Measurements from ENCODE around the gene MAD2L2. TPM values are rescaled to one million over a fixed set of nuclear protein-coding genes. Genes with fewer than 3 reads are reported as not detected.

The MAD2L2 gene
- total and polyA plus RNA-seq, 2 donors (not counting 1 experiment from before 2014, with no cell fraction given) = 35.0 to 48.9 TPM

DNA sequence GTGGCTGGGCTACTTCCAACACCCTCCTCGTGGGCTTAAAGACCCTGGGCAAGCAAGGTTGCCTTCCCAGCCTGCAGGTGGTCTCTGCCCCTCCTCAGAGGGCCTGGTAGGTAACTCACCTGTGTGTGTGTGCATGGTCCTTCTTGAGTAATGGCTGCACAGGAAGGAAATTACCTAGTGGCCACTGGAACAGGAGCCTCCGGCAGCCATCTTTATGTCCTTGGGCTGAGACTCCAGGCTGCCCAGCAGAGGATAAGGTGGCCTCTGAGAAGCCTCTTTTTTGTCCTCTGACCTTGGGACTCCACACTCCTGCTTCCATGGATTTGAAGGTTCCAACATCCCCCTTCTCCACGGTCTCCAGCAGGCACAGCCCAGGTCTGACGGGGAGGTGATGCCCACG, 30.5 kb upstream of the MAD2L2 start:
- Histone ChIP-seq H3K4me2 (ENCODE audit: extremely low read depth, insufficient read depth, low read length) (no peak overlapping the region), H3K9me3 (ENCODE audit: control insufficient read depth, insufficient read depth, low read depth, low read length) (no peaks in the 10 kb centered on the region), H3K36me3 (ENCODE audit: control insufficient read depth, insufficient read depth, low read length) (no peaks in the 10 kb centered on the region), H2AFZ (ENCODE audit: low read length) (no peak overlapping the region), H3K79me2 (ENCODE audit: control insufficient read depth, insufficient read depth, low read length) (no peaks in the 10 kb centered on the region), H3K4me1 (ENCODE audit: control insufficient read depth, extremely low read depth, insufficient read depth, low read length) (no peaks in the 10 kb centered on the region), H3K27me3 (ENCODE audit: control insufficient read depth, insufficient read depth, low read length) (no peaks in the 10 kb centered on the region), H3K9ac (ENCODE audit: insufficient read depth, low read length) (no peak overlapping the region), H3K27ac (ENCODE audit: insufficient read depth, low read length) (no peak overlapping the region), H3K4me3 (replicated peaks in 1 of 4; ENCODE audit: control extremely low read depth in 1 of 4, insufficient read depth in 1 of 4, low read depth in 3 of 4, low read length in 4 of 4) (no peak overlapping the region), H4K20me1 (ENCODE audit: control insufficient read depth, extremely low read depth, insufficient read depth, low read length) (no peaks in the 10 kb centered on the region)
- TF ChIP-seq EZH2 (IDR thresholded peaks at IDR 0.05; ENCODE audit: low read length, missing control alignments) = no peak
- TF ChIP-seq, protein P1, sequence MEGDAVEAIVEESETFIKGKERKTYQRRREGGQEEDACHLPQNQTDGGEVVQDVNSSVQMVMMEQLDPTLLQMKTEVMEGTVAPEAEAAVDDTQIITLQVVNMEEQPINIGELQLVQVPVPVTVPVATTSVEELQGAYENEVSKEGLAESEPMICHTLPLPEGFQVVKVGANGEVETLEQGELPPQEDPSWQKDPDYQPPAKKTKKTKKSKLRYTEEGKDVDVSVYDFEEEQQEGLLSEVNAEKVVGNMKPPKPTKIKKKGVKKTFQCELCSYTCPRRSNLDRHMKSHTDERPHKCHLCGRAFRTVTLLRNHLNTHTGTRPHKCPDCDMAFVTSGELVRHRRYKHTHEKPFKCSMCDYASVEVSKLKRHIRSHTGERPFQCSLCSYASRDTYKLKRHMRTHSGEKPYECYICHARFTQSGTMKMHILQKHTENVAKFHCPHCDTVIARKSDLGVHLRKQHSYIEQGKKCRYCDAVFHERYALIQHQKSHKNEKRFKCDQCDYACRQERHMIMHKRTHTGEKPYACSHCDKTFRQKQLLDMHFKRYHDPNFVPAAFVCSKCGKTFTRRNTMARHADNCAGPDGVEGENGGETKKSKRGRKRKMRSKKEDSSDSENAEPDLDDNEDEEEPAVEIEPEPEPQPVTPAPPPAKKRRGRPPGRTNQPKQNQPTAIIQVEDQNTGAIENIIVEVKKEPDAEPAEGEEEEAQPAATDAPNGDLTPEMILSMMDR (conservative IDR thresholded peaks at IDR 0.05 in 1 of 2, IDR thresholded peaks at IDR 0.05 in 1 of 2; ENCODE audit: low read depth in 1 of 2, low read length in 2 of 2) = no peak
- DNase-seq (ENCODE audit: low read depth in 2 of 2) = no peak

DNA sequence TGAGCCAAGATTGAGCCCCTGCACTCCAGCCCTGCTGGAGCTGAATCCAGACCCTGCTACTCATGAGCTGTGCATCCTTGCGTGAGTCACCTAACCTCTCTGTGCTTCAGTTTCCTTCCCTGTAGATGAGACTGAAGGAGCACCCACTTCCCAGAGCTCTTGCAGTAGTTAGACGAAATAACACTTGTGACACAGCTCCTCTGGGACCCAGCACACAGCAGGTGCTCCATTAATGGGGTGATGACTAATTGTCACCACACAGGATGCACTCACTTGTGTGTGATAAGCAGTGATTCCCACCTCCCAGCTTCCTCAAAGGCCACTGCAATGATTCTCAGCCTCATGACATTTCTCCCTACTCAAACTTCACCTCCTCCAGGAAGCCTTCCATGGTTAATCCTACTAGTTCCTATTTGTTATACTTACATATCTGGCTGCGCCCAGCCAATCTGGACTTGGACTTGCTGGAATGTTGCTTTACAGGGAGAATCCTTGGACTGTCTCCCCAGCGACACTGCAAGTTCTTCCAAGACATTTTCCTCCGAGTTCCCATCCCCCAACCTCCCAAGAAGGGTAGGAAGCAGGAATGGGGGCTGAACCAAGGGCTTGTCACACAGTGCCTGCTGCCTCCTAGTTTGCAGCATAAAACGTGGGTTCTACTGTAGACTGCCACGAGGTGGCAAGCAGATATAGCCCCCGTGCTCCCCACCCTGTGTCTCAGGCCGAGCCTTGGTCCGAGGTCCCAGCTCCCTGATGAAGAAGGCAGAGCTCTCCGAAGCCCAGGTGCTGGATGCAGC, 27.8 kb upstream of the MAD2L2 start:
- no peak for DNase-seq (ENCODE audit: low read depth in 2 of 2)
- H3K9ac ChIP-seq (ENCODE audit: insufficient read depth, low read length) = no peak overlapping the region
- H3K79me2 ChIP-seq (ENCODE audit: control insufficient read depth, insufficient read depth, low read length) = no peaks in the 10 kb centered on the region
- H3K4me1 ChIP-seq (ENCODE audit: control insufficient read depth, extremely low read depth, insufficient read depth, low read length) = no peaks in the 10 kb centered on the region
- H2AFZ ChIP-seq (ENCODE audit: low read length) = no peak overlapping the region
- no peak overlapping the region for H3K4me2 ChIP-seq (ENCODE audit: extremely low read depth, insufficient read depth, low read length)
- no peaks in the 10 kb centered on the region for H3K36me3 ChIP-seq (ENCODE audit: control insufficient read depth, insufficient read depth, low read length)
- no peak for TF ChIP-seq EZH2 (IDR thresholded peaks at IDR 0.05; ENCODE audit: low read length, missing control alignments)
- TF ChIP-seq, protein P1 (conservative IDR thresholded peaks at IDR 0.05 in 1 of 2, IDR thresholded peaks at IDR 0.05 in 1 of 2; ENCODE audit: low read depth in 1 of 2, low read length in 2 of 2) = no peak
- peaks cover under 1% of the 10 kb centered on the region for H3K27me3 ChIP-seq (ENCODE audit: control insufficient read depth, insufficient read depth, low read length)
- H3K27ac ChIP-seq (ENCODE audit: insufficient read depth, low read length) = no peak overlapping the region
- no peak overlapping the region for H3K4me3 ChIP-seq (replicated peaks in 1 of 4; ENCODE audit: control extremely low read depth in 1 of 4, insufficient read depth in 1 of 4, low read depth in 3 of 4, low read length in 4 of 4)
- no peaks in the 10 kb centered on the region for H3K9me3 ChIP-seq (ENCODE audit: control insufficient read depth, insufficient read depth, low read depth, low read length)
- H4K20me1 ChIP-seq (ENCODE audit: control insufficient read depth, extremely low read depth, insufficient read depth, low read length) = no peaks in the 10 kb centered on the region

DNA sequence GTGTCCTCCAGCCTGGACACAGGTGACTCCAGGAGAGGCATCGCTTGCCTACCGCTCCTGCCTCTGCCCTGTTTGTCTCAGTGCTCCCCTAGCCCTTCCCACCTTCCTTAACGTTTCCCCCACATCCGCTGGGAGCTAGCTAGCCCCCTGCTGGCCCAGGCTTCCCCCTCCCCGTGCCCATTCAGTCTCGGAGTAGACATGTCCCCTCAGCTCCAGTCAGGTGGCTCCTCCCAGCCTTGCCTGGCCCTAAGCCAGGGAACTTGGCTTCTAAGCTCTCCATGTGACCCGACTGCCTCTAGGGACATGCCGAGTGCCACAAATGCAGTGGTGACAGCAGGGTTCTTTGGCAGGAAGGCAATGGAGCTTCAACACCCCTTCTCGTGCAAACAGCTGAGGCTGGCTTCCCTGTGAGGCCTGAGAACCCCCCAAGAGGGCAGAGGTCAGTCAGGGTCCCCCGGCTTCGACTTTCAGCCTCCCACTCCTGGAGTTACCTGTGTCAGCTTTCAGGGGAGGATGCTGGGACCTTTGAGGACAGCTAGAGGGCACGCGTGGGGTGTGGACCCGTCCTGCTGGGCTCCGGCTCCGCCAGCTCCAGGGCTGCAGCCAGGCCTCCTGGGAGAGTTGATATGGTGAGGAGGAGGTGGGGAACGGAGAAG, 26.8 kb upstream of the MAD2L2 start:
- Histone ChIP-seq H3K4me1 (ENCODE audit: control insufficient read depth, extremely low read depth, insufficient read depth, low read length) (no peaks in the 10 kb centered on the region), H3K9me3 (ENCODE audit: control insufficient read depth, insufficient read depth, low read depth, low read length) (no peaks in the 10 kb centered on the region), H3K4me2 (ENCODE audit: extremely low read depth, insufficient read depth, low read length) (no peak overlapping the region), H3K27ac (ENCODE audit: insufficient read depth, low read length) (no peak overlapping the region), H4K20me1 (ENCODE audit: control insufficient read depth, extremely low read depth, insufficient read depth, low read length) (no peaks in the 10 kb centered on the region), H2AFZ (ENCODE audit: low read length) (no peak overlapping the region), H3K27me3 (ENCODE audit: control insufficient read depth, insufficient read depth, low read length) (peaks cover 8% of the 10 kb centered on the region), H3K4me3 (replicated peaks in 1 of 4; ENCODE audit: control extremely low read depth in 1 of 4, insufficient read depth in 1 of 4, low read depth in 3 of 4, low read length in 4 of 4) (no peak overlapping the region), H3K79me2 (ENCODE audit: control insufficient read depth, insufficient read depth, low read length) (no peaks in the 10 kb centered on the region), H3K36me3 (ENCODE audit: control insufficient read depth, insufficient read depth, low read length) (no peaks in the 10 kb centered on the region), H3K9ac (ENCODE audit: insufficient read depth, low read length) (no peak overlapping the region)
- DNase-seq (ENCODE audit: low read depth in 2 of 2) = no peak
- no peak for TF ChIP-seq EZH2 (IDR thresholded peaks at IDR 0.05; ENCODE audit: low read length, missing control alignments)
- TF ChIP-seq, protein P1 (conservative IDR thresholded peaks at IDR 0.05 in 1 of 2, IDR thresholded peaks at IDR 0.05 in 1 of 2; ENCODE audit: low read depth in 1 of 2, low read length in 2 of 2) = no peak

Data from fibroblast of lung (primary cell).